Measurements from ENCODE around the gene PTGR2.

- no peak for TF ChIP-seq CTCF (conservative IDR thresholded peaks at IDR 0.05)
- no peak for TF ChIP-seq EZH2 (IDR thresholded peaks at IDR 0.05; ENCODE audit: low read depth)
These were observed 28.2 kb upstream of the PTGR2 start for GRCh38 chr14:73823339-73823885.
